HS-27A (cell line): ENCODE data around the gene GABRE.

Experiments
- DNase-seq: peaks from one replicate; pipeline ENCODE4 v3.0.0-alpha.2; 2012; ENCODE audit warnings: low read depth, missing footprints

GABRE gene, protein sequence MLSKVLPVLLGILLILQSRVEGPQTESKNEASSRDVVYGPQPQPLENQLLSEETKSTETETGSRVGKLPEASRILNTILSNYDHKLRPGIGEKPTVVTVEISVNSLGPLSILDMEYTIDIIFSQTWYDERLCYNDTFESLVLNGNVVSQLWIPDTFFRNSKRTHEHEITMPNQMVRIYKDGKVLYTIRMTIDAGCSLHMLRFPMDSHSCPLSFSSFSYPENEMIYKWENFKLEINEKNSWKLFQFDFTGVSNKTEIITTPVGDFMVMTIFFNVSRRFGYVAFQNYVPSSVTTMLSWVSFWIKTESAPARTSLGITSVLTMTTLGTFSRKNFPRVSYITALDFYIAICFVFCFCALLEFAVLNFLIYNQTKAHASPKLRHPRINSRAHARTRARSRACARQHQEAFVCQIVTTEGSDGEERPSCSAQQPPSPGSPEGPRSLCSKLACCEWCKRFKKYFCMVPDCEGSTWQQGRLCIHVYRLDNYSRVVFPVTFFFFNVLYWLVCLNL

GRCh38 chrX:151974336-151975227, at the start of gene GABRE:
GABRE (minus strand) TSS chrX:151974676; CDS start chrX:151974625, 51 bp downstream.
- DNase-seq = no peak

DNA sequence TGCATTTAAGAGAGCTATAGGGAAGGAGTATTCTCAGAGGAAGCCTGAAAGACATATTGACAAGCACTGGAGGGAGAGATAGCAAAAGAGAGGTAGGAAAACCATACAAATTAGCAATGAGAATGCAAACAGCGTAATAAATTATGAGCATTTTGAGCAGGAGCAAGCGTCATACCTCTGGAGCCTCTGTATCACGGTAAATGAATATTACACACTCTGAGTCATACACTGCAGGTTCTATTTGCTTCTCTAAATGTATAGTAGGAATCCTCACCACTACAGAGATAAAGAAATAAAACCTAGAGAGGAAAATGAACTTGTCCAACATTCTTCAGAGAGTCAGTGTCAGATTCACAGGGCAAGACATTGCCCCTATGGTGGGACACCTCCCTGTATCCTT, 46.4 kb upstream of the GABRE start:
- DNase-seq = no peak

DNA sequence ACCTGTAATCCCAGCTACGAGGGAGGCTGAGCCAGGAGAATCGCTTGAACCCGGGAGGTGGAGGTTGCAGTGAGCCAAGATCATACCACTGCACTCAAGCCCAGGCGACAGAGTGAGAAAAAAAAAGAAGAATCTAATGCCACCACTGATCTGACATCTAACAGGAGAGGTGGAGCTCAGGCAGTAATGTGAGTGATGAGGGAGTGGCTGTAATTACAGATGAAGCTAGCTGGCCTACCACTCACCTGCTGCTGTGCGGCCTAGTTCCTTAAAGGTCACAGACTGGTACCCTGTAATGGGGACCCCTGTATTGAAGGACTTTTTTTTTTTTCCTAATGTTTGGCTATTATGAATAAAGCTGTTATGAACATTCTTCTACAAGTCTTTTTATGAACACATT, 25.3 kb upstream of the GABRE start:
- no peak for DNase-seq

GRCh38 chrX:151997539-151997938, 23.1 kb upstream of the GABRE start:
- no peak for DNase-seq

DNA sequence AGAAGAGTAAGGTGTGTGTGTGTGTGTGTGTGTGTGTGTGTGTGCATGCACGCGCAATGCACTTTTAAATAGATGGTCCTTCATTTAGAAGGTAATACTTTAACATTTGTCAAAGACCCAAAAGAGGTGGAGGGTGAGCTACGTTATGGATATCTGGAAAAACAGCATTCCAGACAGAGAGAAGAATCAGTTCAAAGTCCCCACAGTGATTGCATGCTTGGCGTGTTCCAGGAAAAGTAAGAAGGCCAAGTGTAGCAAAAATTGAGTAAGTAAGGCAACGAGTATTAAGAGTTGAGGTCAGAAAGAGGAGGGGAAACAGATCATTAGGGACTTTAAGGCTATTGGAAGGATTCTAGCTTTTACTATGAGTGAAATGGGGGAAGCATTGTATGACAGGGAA, 21.9 kb upstream of the GABRE start:
- no peak for DNase-seq

DNA sequence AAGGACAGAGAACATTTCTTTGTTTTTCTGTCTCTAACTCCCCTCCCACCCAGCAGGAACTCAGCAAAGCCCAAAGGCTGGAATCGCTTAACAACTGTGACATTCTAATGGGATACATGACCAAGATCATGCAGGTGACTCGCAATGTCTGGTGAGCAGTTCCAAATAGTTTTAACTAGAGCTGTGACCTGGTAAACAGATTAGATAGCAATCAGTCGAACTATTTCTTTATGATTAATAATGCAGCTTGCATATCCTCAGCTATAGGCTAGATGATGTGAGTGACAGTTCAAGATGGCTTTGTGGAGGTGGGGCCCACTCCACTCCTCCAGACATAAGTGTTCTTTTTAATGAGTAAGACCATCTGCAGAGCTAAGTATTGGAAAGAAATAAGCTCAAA, 20.0 kb upstream of the GABRE start:
- DNase-seq = no peak

DNA sequence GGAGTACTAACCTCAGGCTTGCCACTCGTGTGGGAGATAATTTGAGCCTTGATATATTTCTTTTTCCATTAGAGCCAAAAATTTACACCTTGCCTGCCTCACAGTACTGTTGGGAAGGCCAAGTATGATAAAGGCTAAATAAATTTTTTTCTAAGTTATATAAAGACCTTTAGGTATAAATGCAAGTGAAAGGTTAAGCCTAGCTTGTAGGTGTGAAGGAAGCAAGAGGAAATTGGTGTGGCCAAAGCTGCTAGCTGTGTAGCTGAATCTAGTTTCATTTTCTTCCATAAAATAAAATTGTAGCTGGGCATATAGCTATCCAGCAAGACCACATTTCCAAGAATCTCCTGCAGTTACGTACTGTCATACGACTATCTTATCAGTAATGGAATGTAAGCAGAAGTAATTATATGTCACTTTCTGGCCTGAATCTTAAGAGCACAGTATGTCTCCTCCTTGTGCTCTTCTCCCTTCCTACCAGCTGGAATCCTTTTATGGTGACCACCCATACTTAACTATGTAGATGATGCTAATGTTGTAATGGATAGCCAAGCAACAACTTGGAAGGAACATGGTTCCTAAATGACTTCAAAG, 14.3 kb upstream of the GABRE start:
- DNase-seq = no peak

- DNase-seq = no peak
Observed at GRCh38 chrX:151987108-151987507, 12.6 kb upstream of the GABRE start.

DNA sequence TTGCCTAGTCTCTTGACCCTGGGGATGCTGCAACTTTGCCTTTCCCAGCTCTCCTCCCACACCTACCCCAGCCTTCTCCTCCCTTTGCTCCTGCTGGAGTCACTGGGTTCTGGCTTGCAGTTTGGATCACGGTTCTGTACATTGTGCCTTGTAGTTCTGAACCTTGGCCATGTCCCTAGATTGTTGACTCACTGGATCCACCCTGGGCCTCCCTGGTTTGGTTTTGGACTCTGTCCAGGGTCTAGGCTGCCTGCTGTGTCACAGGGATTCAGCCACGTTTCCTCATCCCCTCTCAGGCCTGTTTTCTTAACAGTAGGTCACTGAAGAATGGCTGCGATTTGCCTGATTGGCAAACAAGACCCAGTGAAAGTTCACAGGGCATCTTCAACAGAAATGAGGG, 11.5 kb upstream of the GABRE start:
- no peak for DNase-seq

- DNase-seq = no peak
Observed at GRCh38 chrX:151985531-151985930, 11.1 kb upstream of the GABRE start.

DNA sequence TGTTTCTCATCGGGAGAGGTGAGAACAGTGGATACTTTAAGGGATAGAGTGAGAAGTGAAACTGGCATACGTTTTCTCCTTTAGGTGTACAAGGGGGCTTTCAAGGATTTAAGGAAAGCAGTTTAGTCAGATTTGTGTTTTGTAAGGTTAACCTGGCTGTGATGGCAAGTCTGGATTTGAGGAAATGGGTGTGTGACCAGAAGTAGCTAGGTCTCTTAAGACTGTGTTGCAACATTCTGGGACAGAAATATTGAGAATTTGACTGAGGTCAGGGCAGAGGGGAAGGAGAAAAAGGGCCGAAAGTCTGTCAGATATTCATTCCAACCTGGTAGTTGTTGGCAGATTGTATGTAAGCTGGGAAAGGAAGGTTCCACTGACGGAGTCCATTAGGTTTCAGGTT, 10.4 kb upstream of the GABRE start:
- DNase-seq = no peak

DNA sequence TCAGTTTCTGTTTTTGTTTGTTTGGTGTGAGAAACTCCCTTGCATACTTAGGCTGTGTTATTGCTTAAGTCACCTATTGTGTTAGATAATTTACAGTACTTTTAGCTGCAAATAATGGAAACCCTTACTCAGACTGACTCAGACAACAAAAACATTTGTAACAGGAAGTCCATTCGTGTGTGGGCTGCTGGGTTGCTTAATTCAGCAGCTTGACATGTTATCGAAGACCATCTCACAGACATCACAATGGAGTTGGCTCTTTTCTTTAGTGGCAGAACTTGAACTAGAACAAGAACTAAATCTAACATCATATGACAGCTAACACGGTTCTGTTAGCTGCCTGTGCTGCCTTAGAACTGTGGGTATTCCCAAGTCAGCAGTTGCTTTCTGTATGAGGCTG, 9.9 kb upstream of the GABRE start:
- DNase-seq = no peak

DNA sequence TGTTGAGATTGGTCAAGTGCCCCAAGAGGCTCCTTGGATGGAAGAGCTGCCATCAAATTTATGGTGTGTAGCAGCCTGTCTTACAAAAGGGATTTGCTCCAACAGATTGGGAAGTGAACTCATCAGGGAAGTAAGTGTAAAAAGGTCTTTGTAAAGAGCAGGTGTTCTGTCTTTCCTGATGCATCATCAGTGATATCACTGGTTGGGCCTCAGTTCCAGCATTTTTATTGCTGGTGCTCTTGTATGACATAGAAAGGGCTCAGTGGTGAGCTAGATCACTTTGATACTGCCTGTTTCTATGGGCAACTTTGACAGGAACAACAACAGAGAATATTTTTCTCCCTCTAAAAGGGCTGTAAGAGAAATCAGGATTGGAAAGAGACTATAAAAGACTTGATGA, 8.7 kb upstream of the GABRE start:
- no peak for DNase-seq

GRCh38 chrX:151982222-151982621, 7.7 kb upstream of the GABRE start:
- no peak for DNase-seq

GRCh38 chrX:151981129-151981528, 6.7 kb upstream of the GABRE start:
- no peak for DNase-seq

- no peak for DNase-seq
Observed at GRCh38 chrX:151977923-151978322, 3.4 kb upstream of the GABRE start.

DNA sequence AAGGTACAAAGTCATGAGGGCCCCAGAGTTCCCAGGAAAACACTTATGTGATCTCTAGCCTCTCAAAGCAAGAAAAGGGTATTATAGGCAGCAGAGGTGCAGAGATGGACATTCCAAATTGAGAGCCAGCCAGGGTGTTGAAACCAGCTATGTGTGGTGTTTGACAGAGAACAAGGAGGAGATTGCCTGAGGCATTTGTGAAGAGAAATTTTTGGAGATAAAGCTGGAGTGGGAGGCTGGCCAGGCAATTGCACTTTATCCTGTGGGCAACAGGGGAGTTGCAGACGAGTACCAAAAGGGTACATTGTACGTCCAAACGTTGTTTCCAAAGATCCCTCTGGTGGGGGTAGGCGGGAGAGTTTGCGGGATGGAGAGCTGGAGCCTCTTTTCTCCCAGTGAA, 2.5 kb upstream of the GABRE start:
- DNase-seq = no peak

- no peak for DNase-seq
Observed at GRCh38 chrX:151975736-151976275, 1.3 kb upstream of the GABRE start.

DNA sequence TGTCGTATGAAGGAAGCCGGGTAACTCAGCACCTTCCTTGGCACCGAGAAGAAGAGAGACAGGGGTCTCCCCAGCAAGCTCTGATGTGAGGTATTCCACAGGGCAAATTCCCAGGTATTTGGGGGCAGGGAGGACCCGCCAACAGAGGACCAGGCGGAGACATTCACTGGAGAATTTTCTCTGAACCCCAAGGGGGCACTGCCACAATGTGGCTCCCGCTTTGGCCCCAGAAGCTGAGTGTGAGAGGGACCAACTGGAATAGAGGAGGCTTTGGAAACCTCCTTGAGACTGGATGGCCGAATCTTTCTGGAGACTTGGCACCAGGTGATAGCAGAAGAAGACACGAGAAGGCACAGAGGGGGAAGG, 735 bp upstream of the GABRE start:
- DNase-seq = no peak

- DNase-seq = no peak
Observed at GRCh38 chrX:151973851-151974335, 583 bp downstream of the GABRE start.

DNA sequence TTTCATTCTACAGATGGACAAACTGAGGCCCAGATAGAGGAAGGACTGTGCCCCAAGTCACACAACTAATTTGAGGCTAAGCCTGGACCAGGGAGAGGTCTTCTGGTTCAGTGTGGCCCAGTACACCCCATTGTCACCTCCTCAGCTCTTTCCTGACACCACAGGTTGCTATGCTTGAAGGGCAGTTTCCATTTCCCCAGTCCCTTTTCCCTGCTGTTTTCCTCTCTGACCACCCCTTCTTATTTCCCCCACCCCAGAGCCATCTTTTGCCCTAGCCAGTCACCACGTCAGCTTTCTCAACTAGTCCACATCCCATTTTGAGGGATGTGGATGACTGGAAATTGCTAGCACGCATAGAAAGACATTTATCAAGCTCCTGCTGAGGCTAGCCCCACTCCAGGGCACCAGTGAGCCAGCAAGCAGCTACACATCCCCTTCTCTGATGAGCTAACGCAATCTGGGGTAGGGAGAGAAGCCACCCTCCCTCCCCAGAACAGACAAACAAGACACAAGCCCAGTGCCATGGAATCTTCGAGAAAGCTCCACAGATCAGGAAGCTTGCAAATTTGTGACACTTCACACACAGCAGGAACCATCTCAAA, 1.3 kb downstream of the GABRE start:
- no peak for DNase-seq

GRCh38 chrX:151970661-151971060, 3.8 kb downstream of the GABRE start:
- peak; percentile 73 for DNase-seq
